GM19452 (cell line): ENCODE measurements around the gene ESPNL.

Experiments used
- ATAC-seq: cut with Tn5 transposase; IDR thresholded peaks from one replicate; pipeline ENCODE4 v1.9.1; 2021; ENCODE audit not compliant: unreplicated experiment

Gene ESPNL

GRCh38 chr2:238155761-238156694, 55.9 kb downstream of the ESPNL start:
- ATAC-seq = no peak

- no peak for ATAC-seq
Observed at GRCh38 chr2:238157506-238158017, 57.4 kb downstream of the ESPNL start.

- no peak for ATAC-seq
Observed at GRCh38 chr2:238158018-238158508, 57.9 kb downstream of the ESPNL start.

GRCh38 chr2:238158509-238159070, 58.5 kb downstream of the ESPNL start, which contains the start of gene ERFE:
ERFE (plus strand) TSS chr2:238158970; CDS start chr2:238159008, 38 bp downstream.
- ATAC-seq = no peak

- ATAC-seq = no peak
Observed at GRCh38 chr2:238159071-238159539, 59.0 kb downstream of the ESPNL start.

GRCh38 chr2:238159661-238160205, 59.6 kb downstream of the ESPNL start:
- ATAC-seq = no peak

GRCh38 chr2:238160206-238161129, 60.3 kb downstream of the ESPNL start:
- no peak for ATAC-seq

- no peak for ATAC-seq
Observed at GRCh38 chr2:238161291-238162051, 61.3 kb downstream of the ESPNL start.

GRCh38 chr2:238162251-238162845, 62.2 kb downstream of the ESPNL start:
- no peak for ATAC-seq

GRCh38 chr2:238162846-238163441, 62.8 kb downstream of the ESPNL start:
- no peak for ATAC-seq

GRCh38 chr2:238163481-238164198, 63.5 kb downstream of the ESPNL start:
- no peak for ATAC-seq

GRCh38 chr2:238164906-238165287, 64.8 kb downstream of the ESPNL start:
- ATAC-seq = no peak

GRCh38 chr2:238165288-238165921, 65.3 kb downstream of the ESPNL start:
- no peak for ATAC-seq

- ATAC-seq = no peak
Observed at GRCh38 chr2:238166391-238167343, 66.5 kb downstream of the ESPNL start.

GRCh38 chr2:238167344-238167715, 67.2 kb downstream of the ESPNL start:
- ATAC-seq = no peak

- ATAC-seq = no peak
Observed at GRCh38 chr2:238167761-238168160, 67.6 kb downstream of the ESPNL start.
